Measurements from ENCODE around the gene DDX1.

The DDX1 gene

DNA sequence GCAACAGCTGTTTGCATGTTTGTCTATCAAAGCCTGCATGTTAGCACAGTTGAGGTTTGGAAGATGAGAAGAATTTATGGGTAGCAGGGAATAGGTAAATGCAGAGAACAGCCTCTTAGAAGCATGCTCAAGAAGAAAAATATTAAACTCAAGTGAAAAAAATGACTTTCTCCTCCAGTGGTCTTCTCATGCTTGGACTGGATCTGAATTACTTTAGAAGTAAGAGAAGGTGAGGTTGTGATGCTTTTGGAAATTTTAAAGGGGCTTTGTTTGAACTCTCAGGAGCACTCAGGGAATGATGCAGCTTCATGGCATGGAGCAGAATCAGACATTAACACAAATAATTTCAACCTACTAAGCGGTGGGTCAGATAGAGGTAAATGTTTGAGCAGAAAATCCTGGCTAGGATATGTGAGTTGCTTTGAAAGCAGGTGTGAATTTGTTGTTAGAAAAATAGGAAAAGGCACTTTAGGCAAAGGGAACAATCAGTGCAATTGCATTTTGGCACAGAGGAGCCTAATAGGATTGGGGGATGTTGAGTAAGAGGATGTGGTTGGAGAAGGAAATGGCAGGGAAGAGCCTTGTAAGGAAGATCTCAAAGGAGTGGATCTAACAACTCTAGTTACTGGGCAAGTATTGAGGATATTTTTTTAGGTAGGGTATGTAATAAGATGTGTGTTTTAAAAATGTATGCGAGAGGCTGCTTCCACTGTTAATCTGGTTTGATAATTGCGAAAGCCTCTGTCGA is 76.3 kb downstream of the DDX1 start:
- TF ChIP-seq, protein P1, sequence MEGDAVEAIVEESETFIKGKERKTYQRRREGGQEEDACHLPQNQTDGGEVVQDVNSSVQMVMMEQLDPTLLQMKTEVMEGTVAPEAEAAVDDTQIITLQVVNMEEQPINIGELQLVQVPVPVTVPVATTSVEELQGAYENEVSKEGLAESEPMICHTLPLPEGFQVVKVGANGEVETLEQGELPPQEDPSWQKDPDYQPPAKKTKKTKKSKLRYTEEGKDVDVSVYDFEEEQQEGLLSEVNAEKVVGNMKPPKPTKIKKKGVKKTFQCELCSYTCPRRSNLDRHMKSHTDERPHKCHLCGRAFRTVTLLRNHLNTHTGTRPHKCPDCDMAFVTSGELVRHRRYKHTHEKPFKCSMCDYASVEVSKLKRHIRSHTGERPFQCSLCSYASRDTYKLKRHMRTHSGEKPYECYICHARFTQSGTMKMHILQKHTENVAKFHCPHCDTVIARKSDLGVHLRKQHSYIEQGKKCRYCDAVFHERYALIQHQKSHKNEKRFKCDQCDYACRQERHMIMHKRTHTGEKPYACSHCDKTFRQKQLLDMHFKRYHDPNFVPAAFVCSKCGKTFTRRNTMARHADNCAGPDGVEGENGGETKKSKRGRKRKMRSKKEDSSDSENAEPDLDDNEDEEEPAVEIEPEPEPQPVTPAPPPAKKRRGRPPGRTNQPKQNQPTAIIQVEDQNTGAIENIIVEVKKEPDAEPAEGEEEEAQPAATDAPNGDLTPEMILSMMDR (IDR thresholded peaks at IDR 0.05; ENCODE audit: control insufficient read depth, insufficient read depth, low read depth, low read length, missing control alignments) = no peak
- H3K4me3 ChIP-seq (ENCODE audit: control insufficient read depth, low read depth, low read length) = no peak overlapping the region
- no peak for DNase-seq (ENCODE audit: low read depth)

GRCh38 chr2:15668611-15669305 is 77.1 kb downstream of the DDX1 start:
- TF ChIP-seq, protein P1 (IDR thresholded peaks at IDR 0.05; ENCODE audit: control insufficient read depth, insufficient read depth, low read depth, low read length, missing control alignments) = no peak
- no peak overlapping the region for H3K4me3 ChIP-seq (ENCODE audit: control insufficient read depth, low read depth, low read length)
- DNase-seq (ENCODE audit: low read depth) = no peak

GRCh38 chr2:15669375-15669910 is 77.8 kb downstream of the DDX1 start:
- DNase-seq (ENCODE audit: low read depth) = no peak

GRCh38 chr2:15670469-15670868 is 78.8 kb downstream of the DDX1 start:
- DNase-seq (ENCODE audit: low read depth) = no peak
- no peak overlapping the region for H3K4me3 ChIP-seq (ENCODE audit: control insufficient read depth, low read depth, low read length)
- TF ChIP-seq, protein P1 (IDR thresholded peaks at IDR 0.05; ENCODE audit: control insufficient read depth, insufficient read depth, low read depth, low read length, missing control alignments) = no peak

More at GRCh38 chr2:15669375-15669910, 77.8 kb downstream of the DDX1 start:
- TF ChIP-seq, protein P1 (IDR thresholded peaks at IDR 0.05; ENCODE audit: control insufficient read depth, insufficient read depth, low read depth, low read length, missing control alignments) = no peak
- H3K4me3 ChIP-seq (ENCODE audit: control insufficient read depth, low read depth, low read length) = no peak overlapping the region

GRCh38 chr2:15670981-15671380 is 79.3 kb downstream of the DDX1 start:
- no peak for DNase-seq (ENCODE audit: low read depth)
- TF ChIP-seq, protein P1 (IDR thresholded peaks at IDR 0.05; ENCODE audit: control insufficient read depth, insufficient read depth, low read depth, low read length, missing control alignments) = no peak
- H3K4me3 ChIP-seq (ENCODE audit: control insufficient read depth, low read depth, low read length) = no peak overlapping the region

- TF ChIP-seq, protein P1 (IDR thresholded peaks at IDR 0.05; ENCODE audit: control insufficient read depth, insufficient read depth, low read depth, low read length, missing control alignments) = no peak
- no peak overlapping the region for H3K4me3 ChIP-seq (ENCODE audit: control insufficient read depth, low read depth, low read length)
- DNase-seq (ENCODE audit: low read depth) = no peak
Measured at GRCh38 chr2:15671409-15671808, 79.7 kb downstream of the DDX1 start.

All from AG09309 (cell line).